Calu3 (cell line): ENCODE data around the gene PPP1R16B. TPM values are rescaled to one million over a fixed set of nuclear protein-coding genes. Genes with fewer than 3 reads are reported as not detected.

Experiments used
- Bru-seq: library from RNA; stranded (reverse); fragments of 400-500 nt; gene quantifications from one replicate; lab custom pipeline; 2021; lab: Mats Ljungman, UMichigan
- BruChase-seq, 2 experiments: library from RNA; stranded (reverse); fragments of 400-500 nt; gene quantifications; one replicate each; lab custom pipeline; 2021; lab: Mats Ljungman, UMichigan
- BruUV-seq: library from RNA; stranded (reverse); fragments of 400-500 nt; replicated peaks from 2 replicates; lab custom pipeline; 2021; lab: Mats Ljungman, UMichigan
- CTCF ChIA-PET: fragments of 300-600 bp; sonication (Branson Sonifier 250); formaldehyde crosslinking; loops from one replicate; lab custom pipeline; 2022; ENCODE audit warnings: antibody characterized with exemption; lab: Charles Lee
- DNase-seq: peaks from one replicate; pipeline ENCODE4 v3.0.0; 2022
- H3K27ac Mint-ChIP-seq: one replicate; pipeline ENCODE4 v1.8.0; 2022; ENCODE audit warnings: mixed read lengths; ENCODE audit not compliant: unreplicated experiment
- H3K27me3 Mint-ChIP-seq: one replicate; pipeline ENCODE4 v1.8.0; 2022; ENCODE audit warnings: mixed read lengths; ENCODE audit not compliant: unreplicated experiment
- H3K36me3 Mint-ChIP-seq: one replicate; pipeline ENCODE4 v1.8.0; 2022; ENCODE audit warnings: mild to moderate bottlenecking, moderate library complexity, mixed read lengths; ENCODE audit not compliant: insufficient read depth, unreplicated experiment
- H3K4me1 Mint-ChIP-seq: one replicate; pipeline ENCODE4 v1.8.0; 2022; ENCODE audit warnings: mild to moderate bottlenecking, low read depth, mixed read lengths; ENCODE audit not compliant: unreplicated experiment
- H3K4me3 Mint-ChIP-seq: one replicate; pipeline ENCODE4 v1.8.0; 2022; ENCODE audit warnings: mild to moderate bottlenecking, low read depth, moderate library complexity, mixed read lengths; ENCODE audit not compliant: unreplicated experiment
- H3K9me3 Mint-ChIP-seq: one replicate; pipeline ENCODE4 v1.8.0; 2022; ENCODE audit warnings: low read depth, mixed read lengths; ENCODE audit not compliant: unreplicated experiment
- intact Hi-C: fragments of 100-400 bp; cut with micrococcal nuclease; formaldehyde crosslinking; loops from one replicate; pipeline ENCODE4 v1.10.0; 2022; ENCODE audit not compliant: unreplicated experiment
- long read RNA-seq: library from polyadenylated mRNA; stranded (forward); transcript quantifications from one replicate; pipeline ENCODE4 v2.0.0, GENCODE V29; 2022
- total RNA-seq: library from RNA; stranded (reverse); gene quantifications from 2 replicates; pipeline ENCODE4 v1.2.3, GENCODE V29; 2022
- TF ChIP-seq, protein P1 (sequence below): fragments of 200-600 bp; IDR thresholded peaks from one replicate; pipeline ENCODE4 v1.8.0; 2022; ENCODE audit warnings: antibody characterized with exemption; ENCODE audit not compliant: unreplicated experiment

The PPP1R16B gene
- total RNA-seq, result 0.10 TPM in 1 of 2 replicates, not detected in the other
- percentile 9 among the genes with signal in this experiment for Bru-seq, nascent RNA
- BruChase-seq, experiment 1, labeled RNA remaining after a 6-hour chase, result percentile 6 among the genes with signal in this experiment
- percentile 7 among the genes with signal in this experiment for BruChase-seq, experiment 2, labeled RNA remaining after a 2-hour chase
- long read RNA-seq, result 0 reads

DNA sequence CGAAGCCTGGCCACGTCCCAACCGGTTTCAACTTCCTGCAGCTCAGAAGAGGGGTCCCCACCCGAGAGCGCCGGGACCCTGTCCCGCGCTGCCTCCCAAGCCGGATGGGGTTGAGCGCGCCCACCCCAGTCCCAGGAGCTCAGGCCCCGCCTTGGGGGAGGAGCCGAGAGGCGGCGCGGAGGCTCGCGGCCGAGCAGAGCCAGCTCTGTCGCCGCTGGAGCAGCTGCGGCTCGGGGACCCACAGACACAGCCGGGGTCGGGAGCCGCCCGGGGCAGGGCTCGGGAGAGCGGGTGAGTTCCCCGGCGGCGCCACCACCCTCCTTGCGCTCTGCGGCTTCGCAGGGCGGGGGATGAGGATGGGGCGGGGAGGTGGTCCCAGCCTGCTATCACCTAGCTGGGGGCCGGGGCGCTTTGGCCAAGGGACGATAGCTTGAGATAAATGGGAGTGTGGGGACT is at the start of gene PPP1R16B:
TSS of gene PPP1R16B (plus strand) at position 196 of the 456 bp plus-strand sequence. CDS start 30,229 bp downstream, outside the sequence.
- H3K9me3 Mint-ChIP-seq, result no peaks in the 10 kb centered on the region
- H3K36me3 Mint-ChIP-seq, result peaks cover 8% of the 10 kb centered on the region
- BruUV-seq, result no TSS peak
- CTCF ChIA-PET, result interaction anchor here (0.9 kb wide), 1 partner anchor 19 kb away, joined by 3 read pairs; no protein-coding TSS in a partner anchor
- intact Hi-C loops, result no loop called here
- H3K27me3 Mint-ChIP-seq, result peaks cover 65% of the 10 kb centered on the region
- DNase-seq, result peak; percentile 52
- peak within 1 kb of the TSS; percentile 85 for H3K4me3 Mint-ChIP-seq
- no peaks in the 10 kb centered on the region for H3K4me1 Mint-ChIP-seq
- TF ChIP-seq, protein P1, sequence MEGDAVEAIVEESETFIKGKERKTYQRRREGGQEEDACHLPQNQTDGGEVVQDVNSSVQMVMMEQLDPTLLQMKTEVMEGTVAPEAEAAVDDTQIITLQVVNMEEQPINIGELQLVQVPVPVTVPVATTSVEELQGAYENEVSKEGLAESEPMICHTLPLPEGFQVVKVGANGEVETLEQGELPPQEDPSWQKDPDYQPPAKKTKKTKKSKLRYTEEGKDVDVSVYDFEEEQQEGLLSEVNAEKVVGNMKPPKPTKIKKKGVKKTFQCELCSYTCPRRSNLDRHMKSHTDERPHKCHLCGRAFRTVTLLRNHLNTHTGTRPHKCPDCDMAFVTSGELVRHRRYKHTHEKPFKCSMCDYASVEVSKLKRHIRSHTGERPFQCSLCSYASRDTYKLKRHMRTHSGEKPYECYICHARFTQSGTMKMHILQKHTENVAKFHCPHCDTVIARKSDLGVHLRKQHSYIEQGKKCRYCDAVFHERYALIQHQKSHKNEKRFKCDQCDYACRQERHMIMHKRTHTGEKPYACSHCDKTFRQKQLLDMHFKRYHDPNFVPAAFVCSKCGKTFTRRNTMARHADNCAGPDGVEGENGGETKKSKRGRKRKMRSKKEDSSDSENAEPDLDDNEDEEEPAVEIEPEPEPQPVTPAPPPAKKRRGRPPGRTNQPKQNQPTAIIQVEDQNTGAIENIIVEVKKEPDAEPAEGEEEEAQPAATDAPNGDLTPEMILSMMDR, result no peak
- H3K27ac Mint-ChIP-seq, result no peak within 1 kb of the TSS

DNA sequence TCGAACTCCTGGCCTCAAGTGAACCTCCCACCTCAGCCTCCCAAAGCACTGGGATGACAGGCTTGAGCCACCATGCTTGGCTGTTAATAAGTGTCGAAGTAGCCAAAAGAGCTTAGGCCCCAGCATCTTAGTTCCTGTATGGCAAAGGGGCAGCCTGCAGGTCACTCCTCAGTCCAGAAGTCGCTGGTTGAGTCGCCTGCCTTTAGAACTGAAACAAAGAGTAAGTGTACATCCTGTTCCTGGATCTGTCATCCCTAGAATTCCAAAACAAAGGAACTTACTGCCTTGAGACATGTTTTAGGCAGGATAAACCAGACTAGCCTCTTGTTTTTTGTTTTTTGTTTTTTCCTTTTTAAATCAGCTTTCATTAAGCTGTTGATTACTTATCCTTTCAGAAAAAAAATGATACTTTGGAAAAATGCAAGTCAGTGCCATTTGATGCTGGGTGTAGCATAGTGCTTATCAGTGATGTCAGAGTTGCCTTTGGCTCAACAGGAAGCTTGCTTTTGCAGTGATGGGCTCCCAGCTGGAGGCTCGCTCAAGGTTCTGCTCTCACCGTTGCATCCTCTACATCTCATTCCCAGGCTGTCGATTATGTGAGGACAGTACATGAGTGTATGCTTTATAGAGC is 48.2 kb upstream of the PPP1R16B start:
- TF ChIP-seq, protein P1, result no peak
- CTCF ChIA-PET, result interaction anchor here (1.1 kb wide), 1 partner anchor 125 kb away, joined by 3 read pairs; no protein-coding TSS in a partner anchor
- intact Hi-C loops, result no loop called here
- Mint-ChIP-seq H3K9me3 (no peaks in the 10 kb centered on the region), H3K27ac (no peak overlapping the region), H3K36me3 (peaks cover 12% of the 10 kb centered on the region), H3K27me3 (no peaks in the 10 kb centered on the region), H3K4me1 (no peaks in the 10 kb centered on the region), H3K4me3 (no peak overlapping the region)
- no TSS peak for BruUV-seq
- DNase-seq, result no peak

DNA sequence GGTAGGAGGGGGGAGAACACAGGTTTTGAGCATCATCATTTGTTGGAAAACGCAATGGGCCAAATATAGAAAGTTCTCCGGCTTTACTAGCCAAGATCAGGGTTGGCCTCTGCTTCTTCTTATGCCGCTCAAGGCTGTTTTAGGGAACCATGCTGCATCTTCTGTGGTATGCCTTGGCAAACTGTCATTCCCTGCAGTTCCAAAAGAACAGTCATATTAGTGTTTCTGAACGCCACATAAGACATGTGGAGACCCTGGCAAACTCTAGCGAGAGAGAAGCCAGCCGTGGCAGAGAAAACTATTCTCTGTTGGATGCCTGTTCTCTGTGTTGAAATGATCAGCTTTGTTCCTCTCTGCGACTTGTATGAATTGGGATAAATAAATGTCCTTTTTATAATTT is 46.4 kb upstream of the PPP1R16B start:
- TF ChIP-seq, protein P1, result no peak
- Mint-ChIP-seq H3K4me1 (peaks cover 8% of the 10 kb centered on the region), H3K27ac (no peak overlapping the region), H3K27me3 (no peaks in the 10 kb centered on the region), H3K9me3 (no peaks in the 10 kb centered on the region), H3K4me3 (no peak overlapping the region), H3K36me3 (peaks cover 12% of the 10 kb centered on the region)
- no peak for DNase-seq
- intact Hi-C loops, result no loop called here
- CTCF ChIA-PET, result no interaction called here
- BruUV-seq, result no TSS peak

DNA sequence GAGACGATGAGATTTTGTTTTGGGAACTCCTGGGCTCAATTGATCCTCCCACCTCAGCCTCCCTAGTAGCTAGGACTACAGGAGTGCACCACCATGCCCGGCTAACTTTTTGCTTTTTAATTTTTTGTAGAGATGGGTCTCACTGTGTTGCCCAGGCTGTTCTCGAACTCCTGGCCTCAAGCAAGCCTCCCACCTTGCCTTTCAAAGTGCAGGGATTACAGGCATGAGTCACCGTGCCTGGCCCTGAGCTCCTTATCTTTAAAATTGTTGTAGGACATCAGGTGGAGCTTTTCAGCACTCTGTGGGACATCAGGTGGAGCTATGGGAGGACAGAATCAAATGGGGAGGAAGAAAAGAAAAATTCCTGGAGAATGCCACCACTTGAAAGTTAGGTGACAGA is 44.5 kb upstream of the PPP1R16B start:
- Mint-ChIP-seq H3K9me3 (no peaks in the 10 kb centered on the region), H3K27ac (no peak overlapping the region), H3K36me3 (peaks cover 11% of the 10 kb centered on the region), H3K27me3 (no peaks in the 10 kb centered on the region), H3K4me3 (no peak overlapping the region), H3K4me1 (peaks cover 21% of the 10 kb centered on the region)
- DNase-seq, result no peak
- BruUV-seq, result no TSS peak
- TF ChIP-seq, protein P1, result no peak
- intact Hi-C loops, result loop anchor here (10.0 kb wide), 1 partner anchor 114 kb away; no protein-coding TSS in a partner anchor
- CTCF ChIA-PET, result no interaction called here
